HL-60 (cell line): ENCODE measurements around the gene ARMC9.

Source experiments
- POLR2AphosphoS5 ChIP-seq: IDR thresholded peaks from 2 replicates; pipeline ENCODE4 v1.6.1; 2012; ENCODE audit warnings: low read depth
- SPI1 ChIP-seq: IDR thresholded peaks from 2 replicates; pipeline ENCODE4 v1.6.1; 2012; ENCODE audit warnings: low read depth, mild to moderate bottlenecking, borderline replicate concordance
- TF ChIP-seq, protein P1 (sequence below): IDR thresholded peaks from one replicate; pipeline ENCODE4 v1.5.1; 2011; ENCODE audit warnings: low read length, control low read depth, inconsistent platforms; ENCODE audit not compliant: insufficient read depth

DNA sequence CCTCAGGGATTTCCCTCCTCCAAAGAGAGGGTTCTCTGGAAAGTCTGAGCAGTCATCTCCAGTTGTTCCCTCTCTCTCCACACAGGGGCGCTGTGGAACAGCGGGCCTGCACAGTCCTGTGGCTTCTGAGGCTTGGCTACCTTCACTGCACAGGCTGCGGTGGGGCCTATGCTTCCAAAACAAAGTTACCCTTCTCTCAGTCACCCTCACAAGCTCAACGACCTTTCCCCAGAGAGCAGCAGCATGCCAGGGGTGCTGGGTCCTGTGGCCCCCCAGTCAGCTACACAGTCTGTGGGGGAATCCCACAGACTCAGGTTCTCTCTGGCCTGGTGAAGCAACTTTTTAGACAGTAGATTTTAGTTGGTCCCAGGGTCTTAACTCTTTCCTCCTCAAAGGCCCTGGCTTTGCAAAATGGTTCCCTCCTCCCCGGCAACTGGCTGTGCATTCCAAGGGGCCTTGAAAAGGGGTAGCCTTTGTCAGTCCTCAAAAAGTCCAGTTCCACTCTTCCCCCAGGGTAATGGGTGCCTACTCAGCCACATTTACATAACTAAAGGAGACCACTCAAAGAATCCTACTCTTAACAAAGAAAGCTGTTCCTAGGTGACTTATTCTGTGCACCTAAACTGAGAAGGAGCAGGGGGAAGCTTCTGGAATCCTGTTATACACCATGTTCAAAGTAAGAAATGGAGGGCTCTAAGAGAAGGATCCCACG, 212.0 kb downstream of the ARMC9 start:
- TF ChIP-seq, protein P1, sequence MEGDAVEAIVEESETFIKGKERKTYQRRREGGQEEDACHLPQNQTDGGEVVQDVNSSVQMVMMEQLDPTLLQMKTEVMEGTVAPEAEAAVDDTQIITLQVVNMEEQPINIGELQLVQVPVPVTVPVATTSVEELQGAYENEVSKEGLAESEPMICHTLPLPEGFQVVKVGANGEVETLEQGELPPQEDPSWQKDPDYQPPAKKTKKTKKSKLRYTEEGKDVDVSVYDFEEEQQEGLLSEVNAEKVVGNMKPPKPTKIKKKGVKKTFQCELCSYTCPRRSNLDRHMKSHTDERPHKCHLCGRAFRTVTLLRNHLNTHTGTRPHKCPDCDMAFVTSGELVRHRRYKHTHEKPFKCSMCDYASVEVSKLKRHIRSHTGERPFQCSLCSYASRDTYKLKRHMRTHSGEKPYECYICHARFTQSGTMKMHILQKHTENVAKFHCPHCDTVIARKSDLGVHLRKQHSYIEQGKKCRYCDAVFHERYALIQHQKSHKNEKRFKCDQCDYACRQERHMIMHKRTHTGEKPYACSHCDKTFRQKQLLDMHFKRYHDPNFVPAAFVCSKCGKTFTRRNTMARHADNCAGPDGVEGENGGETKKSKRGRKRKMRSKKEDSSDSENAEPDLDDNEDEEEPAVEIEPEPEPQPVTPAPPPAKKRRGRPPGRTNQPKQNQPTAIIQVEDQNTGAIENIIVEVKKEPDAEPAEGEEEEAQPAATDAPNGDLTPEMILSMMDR = no peak
- TF ChIP-seq SPI1 (no peak), POLR2AphosphoS5 (no peak)
